ENCODE measurements around the gene PTTG1IP.

The PTTG1IP gene

DNA sequence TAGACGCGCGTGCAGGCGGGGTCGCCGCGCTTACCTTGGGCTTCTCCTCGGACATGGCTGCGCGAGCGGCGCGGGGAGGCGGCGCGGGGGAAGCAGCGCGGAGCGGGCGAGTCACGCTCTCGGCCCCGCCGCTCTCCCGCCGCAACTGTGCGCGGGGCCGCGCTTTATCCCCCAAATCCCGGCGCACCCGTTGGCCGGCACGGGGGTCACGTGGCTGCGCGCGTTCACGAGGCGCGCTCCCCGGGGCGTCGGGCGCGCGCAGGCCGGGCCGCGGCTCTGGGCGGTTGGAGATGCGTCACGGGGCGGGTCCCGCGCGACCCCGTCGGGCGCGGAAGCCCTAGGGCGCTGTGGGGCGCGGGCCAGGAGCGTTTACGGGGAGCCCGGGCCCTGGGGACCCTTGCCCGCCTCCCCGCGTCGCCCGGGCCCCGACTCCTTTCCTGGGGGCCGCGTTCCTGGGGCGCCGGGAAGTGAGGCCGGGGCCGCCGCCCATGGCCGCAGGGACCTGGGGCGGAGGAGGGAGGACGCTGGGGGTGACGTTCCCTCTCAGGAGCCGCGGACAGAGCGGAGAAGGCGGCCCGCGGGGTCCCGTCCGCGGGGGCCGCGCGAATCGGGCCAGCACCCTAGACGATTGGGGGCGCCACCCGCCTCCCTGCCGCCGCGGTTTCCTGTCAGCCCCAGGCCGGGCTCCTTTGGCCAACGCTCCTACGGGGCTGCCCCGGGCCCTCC is 55.4 kb downstream of the PTTG1IP start, which contains the start of gene SUMO3:
TSS of gene SUMO3 (minus strand) at position 149 of the 726 bp plus-strand sequence. CDS start at position 55, 94 bp downstream.
- FAIRE-seq, result no peak

DNA sequence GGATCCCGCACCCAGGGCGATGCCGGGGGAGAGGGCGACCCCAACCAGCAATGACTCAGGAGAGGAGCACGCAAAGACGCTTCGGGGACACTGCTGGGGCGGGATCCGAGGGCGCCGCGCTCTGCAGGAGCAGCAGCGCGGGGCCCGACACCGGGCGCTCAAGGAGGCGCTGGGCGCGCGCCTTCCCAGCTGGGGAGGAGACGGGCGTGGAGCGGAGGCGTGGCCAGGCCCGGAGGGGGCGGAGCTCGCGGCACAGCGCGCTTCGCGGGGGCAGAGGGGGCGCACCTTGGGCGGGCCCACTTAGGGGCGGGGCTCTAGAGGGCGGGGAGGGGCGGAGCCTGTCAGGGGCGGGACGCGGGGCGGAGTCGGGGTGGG is 56.0 kb downstream of the PTTG1IP start:
- FAIRE-seq, result no peak

DNA sequence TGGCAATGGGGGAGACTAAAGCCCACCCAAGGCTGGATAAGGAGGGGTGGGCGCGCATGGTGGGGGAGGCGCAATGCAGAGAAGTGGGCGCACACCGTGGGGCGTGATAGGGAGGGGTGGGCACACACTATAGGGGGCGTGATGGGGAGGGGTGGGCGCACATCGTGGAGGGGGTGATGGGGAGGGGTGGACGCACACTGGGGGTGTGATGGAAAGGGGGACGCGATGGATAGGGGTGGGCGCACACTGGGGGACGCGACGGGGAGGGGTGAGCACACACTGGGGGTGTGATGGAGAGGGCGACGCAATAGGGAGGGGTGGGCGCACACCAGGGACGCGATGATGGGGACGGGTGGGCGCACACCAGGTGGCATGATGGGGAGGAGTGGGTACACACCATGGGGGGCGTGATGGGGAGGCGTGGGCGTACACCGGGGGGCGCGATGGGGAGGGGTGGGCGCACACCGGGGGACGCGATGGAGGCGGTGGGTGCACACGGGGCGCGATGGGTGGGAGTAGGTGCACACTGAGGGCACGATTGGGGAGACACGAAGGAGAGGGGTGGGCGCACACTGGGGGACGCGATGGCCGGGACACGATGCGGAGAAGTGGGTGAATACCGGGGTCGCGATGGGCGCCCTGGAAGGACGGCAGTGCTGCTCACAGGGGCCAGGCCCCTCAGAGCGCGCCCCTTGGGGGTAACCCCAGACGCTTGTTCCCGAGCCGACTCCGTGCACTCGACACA is 56.6 kb downstream of the PTTG1IP start:
- FAIRE-seq, result no peak

DNA sequence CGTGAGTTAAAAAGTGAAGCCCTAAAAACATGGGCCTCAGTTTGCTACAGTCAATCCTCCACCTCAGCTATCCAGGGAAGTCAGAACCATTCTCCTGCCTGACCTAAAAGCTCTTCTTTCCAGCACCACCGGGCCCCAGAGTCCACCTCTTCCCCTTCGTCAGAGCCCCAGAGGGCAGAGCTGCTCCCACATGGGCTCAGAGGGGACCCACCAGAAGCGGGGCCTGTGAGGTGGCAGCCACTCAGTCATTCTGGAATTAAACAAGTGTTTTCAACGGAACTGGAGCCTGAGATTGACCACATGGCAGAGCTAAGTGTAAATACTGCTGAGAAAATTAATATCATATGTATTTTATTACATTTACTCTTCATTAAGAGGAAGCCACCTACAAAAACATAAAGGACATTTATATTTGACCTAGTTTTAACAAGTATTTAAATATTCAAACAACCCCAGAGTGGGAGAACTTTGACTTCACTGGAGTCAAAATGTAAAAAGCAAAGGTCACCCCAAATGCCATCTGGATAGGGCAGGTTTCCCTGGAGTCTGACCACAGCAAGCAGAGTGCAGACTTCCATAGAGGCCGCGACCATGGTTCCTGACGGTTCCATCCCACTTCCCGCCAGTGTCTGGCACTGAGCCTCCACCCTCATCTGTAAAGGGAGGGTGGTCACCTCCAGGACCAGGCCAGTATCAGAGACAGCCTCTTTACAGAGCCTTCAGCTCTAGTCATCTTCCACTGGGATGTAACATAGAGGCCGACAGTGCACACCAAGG is 57.5 kb downstream of the PTTG1IP start:
- FAIRE-seq, result no peak

DNA sequence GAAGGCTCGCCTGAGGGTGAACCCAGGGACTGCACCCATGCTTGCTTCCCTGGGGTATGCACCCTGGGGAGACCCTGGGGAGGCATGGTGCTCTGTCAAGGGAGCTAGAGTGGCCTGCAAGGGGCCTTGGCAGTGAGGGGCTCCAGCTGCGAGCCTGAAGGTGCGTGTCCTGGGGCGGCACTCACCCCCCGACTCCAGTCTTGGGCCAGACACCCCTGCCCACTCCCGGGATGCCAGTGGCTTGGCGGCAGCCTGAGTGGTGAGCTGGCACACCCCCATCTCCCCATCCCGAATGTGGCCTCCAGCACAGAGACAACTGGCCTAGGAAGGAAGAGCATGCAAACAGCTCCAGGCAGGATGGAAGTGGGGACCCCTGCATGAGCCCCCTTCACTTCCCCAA is 58.3 kb downstream of the PTTG1IP start:
- no peak for FAIRE-seq

DNA sequence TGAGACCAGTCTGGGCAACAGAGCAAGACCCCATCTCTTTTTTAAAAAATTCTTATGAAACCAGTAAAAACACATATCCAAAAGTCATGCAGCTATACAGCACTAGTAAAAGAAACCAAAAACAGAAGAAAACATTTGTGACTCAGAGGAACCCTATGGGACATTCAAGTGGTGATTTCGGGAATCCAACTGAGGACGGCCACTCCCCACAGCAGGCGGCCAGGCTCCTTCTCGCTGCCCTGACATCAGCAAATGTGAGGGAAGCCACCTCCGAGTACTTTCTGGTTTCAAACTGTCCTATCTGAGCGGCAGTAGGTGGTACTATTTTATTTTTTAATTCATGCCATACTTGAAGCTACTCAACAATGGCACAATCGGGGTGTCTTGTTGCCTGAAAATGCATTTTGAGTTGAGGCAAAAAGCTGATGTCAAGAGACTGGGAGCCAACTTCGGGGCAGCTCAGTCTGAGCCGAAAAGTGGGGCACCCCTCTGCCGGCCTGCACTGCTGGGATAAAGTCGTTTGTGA is 58.9 kb downstream of the PTTG1IP start:
- FAIRE-seq, result no peak

DNA sequence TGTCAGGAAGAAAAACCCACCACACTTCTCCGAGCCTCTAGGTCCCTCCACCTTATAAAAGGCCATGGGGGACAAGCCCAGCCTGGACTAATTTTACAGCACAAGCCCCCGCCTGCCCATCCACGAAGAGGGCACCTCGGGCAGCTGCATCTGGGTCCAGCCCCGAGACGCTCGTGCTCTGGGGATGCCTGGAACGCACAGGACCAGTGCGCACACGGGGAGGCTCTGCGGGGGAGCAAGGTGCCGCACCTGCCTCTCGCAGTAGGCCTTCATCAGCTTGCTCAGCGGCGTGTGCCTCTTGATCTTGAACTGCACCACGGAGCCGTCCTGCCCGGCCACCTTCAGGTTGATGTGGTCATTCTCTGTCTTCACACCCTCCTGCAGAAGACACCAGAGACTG is 59.8 kb downstream of the PTTG1IP start:
- FAIRE-seq, result no peak

DNA sequence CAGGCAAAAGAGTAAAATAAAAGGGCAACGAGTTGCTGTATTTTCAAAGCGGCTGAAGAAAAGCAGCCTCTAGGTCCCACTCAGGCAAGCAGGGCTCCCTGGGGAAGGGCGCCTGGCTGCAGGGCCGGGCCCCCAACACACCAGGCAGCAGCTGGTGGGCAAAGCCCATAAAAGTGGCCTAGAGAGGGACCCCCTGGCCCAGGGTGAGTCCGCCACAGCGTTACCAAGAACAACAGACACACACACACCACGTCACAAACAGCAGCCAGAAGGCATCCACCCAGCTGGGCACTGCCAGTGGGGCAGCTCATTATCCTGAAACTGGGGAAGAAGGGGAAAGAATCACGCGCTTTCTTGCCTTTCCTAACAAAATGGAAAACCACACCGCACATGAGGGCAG is 60.3 kb downstream of the PTTG1IP start:
- no peak for FAIRE-seq

DNA sequence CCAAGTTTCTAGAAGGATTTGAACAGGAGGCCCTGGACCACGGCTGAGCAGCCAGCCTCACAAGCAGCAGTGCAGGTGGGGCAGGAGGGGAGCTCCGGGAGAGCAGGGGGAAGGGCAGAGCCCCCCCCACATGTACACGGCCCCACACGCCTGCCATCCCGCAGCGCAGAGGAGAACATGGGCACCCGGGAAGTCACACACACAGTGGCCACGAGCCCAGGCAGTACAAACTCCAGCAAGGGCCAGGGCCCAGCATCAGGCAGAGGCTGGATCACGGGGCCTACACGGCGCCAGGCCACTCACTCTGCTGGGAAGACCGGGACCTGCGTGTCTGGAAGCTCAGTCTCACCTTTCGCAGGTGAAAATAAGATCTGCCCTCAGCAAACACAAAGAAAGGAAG is 60.9 kb downstream of the PTTG1IP start:
- FAIRE-seq, result no peak

DNA sequence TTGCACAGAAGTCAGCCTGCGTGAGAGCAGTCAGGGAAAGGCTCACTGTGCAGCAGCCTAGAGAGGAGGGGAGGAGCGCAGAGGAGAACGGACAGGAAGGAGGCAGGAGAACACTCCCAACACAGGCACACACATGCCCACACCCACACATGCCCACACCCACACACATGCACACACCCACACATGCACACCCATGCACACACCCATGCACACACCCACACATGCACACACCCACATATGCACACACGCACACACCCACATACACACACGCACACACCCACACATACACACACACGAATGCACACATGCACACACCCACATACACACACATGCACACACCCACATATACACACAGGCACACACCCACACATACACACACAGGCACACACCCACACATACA is 62.7 kb downstream of the PTTG1IP start:
- FAIRE-seq, result no peak

DNA sequence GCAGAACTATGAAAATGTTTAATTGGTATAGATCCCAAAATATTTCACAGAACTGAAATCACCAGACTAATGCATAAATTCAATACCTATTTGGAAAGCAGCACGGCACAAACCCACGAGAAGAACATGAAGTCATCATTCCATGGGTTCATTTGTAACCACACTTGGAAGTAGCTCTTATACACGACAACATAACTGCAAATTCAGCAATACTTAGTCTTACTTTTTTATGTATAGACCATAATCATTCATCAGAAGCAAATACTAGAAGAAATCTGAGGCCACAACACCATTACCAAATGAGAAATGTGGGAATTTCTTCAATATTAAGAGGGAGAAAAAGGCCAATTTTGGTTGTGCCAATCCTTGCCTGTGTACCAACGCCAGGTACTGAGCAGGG is 67.6 kb downstream of the PTTG1IP start:
- no peak for FAIRE-seq

DNA sequence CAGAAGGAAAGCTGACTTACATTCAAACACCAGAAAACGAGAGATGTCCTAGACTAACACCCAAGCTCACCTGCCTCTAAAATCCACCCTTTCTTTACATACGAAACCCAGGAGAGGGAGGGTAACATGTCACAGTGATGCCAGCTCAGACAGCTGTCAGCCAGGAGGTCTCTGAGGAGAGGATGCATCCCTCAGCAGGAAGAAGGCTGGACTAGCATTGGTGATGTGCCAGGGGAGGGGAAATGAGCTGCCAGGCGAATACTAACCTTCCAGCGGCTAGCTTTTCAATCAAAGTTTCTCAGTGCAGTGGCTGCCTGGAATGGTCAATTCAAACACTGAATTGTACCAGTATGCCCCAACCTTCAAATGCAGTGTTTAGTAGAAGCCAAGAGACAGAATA is 68.3 kb downstream of the PTTG1IP start:
- no peak for FAIRE-seq

DNA sequence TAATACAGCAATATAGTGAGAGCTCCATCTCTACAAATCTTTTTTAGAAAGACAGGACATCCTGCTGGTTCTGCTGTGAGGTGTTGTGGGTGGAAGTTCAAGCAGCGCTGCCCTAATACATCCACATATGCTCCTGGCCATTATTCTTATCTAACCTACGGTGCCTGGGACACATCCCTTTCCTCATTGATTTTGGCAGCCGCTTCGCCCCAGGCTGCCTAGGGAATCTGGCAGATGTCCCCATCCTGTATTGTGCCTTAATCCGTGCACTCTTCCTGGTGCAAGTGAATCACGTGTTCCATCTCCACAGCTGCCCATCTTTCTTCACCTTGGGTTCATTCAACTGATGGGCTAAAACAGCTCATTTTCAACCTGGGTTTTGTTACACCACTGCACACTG is 68.7 kb downstream of the PTTG1IP start:
- FAIRE-seq, result no peak

DNA sequence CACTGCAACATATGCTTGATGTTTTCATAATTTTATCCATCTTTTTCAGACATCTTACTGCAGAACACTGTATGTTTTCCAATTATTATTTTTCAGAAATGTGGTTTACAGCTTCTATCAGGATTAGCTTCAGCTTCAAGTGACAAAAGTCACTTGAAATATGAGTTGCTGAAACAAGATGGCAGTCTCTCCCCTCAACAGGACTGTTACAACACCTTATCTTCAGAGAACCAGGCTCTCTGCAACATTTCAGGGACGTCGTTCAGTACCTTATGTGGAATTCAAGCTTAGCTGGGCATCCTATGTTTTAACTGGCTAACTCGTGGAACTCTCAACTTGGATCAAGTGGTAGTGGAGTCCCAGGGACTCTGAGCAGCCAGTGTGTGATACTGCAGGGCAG is 69.8 kb downstream of the PTTG1IP start:
- no peak for FAIRE-seq

DNA sequence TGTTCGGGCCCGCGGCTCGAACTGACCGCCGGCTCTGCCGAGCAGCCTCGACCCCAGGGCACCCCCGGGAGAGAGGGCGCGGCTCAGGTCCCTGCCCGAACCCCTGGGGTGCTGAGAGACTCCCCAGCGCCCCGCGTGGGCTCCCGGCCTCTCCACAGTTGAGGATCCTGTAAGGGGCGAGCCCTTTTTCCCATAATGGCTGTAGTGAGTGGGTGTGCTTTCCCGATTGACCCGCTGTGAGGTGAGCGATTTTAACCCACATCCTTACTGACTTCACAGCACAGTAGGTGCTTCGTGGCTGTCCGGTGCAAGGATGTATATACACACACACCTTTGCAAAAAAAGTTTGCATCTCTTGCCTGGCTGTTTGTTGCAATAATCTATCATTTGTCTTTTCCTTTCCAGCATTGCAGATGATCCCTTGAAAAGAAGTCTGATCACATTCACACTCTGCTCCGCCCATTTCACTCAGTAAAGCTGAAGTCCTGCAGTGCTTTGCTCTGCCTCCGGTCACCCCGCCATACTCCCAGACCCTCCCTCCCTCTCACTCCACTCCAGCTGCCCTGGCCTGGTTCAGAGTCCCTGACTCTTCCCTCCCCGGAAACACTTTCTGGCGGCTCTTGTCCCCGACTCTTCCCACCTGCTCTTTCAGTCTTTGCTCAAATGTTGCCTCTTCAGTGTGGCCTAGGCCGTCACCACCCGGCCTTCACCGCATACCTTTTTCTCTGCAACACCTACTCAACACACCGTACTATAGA is 70.9 kb downstream of the PTTG1IP start:
- no peak for FAIRE-seq

DNA sequence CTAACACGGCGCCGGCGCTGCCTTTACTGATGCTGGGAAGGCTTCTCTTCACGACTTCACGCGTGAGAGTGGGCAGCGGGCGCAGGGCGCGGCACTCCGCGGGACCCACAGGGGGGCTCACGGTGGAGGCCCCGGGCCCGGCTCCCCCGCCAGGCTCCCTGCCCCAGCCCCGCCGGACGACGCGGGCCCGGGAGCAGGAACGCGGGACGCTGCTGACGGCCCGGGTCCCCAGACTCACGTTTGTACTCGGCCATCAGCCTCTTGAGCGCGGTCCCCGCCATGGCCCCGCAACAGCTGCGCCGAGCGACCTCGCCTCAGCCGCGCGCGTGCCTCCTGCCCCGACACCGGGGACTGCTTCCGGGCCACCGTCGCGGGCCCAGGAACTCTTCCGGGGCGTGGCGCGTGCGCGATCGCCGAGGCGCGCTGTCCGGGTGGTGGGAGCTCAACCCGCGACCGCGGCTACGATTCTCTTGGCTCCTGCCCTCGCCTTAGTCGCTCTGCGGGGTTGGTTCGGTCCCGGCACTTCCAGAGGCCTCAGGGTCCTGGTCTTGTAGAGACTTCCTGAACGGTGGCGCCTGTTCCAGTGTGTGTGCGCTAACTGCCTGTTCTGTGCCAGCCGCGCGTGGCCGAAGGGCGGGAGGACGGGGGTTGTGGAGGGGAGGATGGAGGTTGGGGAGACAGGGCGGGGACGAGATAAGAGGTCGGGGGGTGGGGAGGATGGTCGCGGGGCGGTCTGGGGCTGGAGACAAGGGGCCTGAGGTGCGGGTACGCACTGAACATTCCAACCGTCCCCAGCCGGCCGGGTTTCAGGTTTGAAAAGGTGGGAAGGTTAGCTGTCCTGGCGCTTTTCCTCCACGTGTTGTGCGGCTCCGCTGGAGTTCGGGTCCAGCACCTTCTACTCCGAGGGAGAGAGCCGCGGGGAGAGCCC is 71.8 kb downstream of the PTTG1IP start, which contains the start of gene UBE2G2:
TSS of gene UBE2G2 (minus strand) at position 353 of the 928 bp plus-strand sequence. CDS start at position 281, 72 bp downstream.
- no peak for FAIRE-seq

DNA sequence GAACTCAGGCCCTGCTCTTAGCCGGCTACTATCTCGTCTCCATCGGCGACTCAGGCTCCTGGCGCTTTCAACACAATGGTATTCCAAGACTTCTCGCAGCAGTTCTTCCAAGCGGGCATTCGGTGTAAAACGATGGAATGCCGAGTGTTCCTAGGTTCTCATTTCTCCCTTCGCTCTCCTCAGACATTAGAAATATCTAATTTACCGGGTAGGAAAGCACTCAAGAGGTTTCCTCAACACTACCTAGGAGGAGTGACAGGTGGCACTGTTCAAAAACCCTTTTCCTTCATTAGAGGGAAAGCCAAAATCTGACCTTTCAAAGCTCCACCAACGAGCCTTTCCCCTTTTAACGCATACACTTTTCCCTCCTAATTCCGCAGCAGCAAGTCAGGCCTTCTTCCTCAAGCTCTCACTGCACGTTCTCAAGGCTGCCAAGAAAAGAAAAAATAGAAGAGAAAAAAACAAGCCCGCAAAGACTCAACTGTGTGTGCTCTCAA is 72.5 kb downstream of the PTTG1IP start:
- no peak for FAIRE-seq

DNA sequence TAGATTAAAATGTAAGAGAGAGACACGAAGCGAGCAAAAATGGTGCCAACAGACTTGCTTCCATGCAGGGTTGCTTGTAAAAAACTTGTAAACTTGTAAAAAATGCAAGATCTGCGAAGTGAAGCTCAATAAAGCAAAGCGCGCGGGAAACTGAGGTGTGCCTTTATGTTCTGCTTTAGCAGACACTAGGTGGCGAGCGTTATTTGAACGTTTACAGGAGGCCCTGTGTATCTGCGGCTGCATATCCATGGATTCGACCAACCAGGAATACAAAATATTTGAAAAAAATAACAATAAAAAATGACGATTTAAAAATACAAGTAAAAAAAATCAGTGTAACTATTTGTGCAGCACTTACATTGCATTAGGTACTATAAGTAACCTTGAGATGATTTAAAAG is 73.4 kb downstream of the PTTG1IP start:
- FAIRE-seq, result no peak

DNA sequence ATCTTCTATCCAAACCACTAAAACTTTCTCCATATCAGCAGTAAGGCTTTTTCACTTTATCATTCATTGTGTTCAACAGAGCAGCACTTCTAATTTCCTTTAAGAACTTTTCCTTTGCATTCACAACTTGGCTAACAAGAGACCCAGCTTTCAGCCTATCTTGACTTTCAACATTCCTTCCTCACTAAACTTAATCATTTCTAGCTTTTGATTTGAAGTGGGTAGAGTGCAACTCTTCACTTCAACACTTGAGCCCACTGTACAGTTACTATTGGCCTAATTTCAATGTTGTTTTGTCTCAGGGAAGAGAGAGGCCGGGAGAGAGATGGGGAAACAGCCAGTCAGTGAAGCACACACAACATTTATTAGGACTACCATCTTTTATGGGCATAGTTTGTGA is 73.8 kb downstream of the PTTG1IP start:
- FAIRE-seq, result no peak
